Astrocyte of the cerebellum (primary cell): ENCODE results near the gene SERBP1.
"Not testable (repeated sequence)": the region's sequence is repeated elsewhere in the genome, so short reads cannot be mapped to it uniquely, and the experiment has no call there.

ENCODE experiments used
- DNase-seq: peaks from one replicate; pipeline ENCODE4 v3.0.0-alpha.2; 2011; ENCODE audit warnings: low read depth
- H3K4me3 ChIP-seq: 2 replicates; pipeline ENCODE4 v1.5.1; 2011; ENCODE audit warnings: mild to moderate bottlenecking, low read depth, low read length, moderate library complexity
- in situ Hi-C: cut with HindIII; loops from 2 replicates; pipeline ENCODE4 v1.10.0; 2017; ENCODE audit warnings: low sequenced_read_pairs
- TF ChIP-seq, protein P1 (sequence below): IDR thresholded peaks from 2 replicates; pipeline ENCODE4 v1.5.1; 2012; ENCODE audit warnings: low read length, low read depth, moderate library complexity, mild to moderate bottlenecking; ENCODE audit errors: missing control alignments

Gene SERBP1

DNA sequence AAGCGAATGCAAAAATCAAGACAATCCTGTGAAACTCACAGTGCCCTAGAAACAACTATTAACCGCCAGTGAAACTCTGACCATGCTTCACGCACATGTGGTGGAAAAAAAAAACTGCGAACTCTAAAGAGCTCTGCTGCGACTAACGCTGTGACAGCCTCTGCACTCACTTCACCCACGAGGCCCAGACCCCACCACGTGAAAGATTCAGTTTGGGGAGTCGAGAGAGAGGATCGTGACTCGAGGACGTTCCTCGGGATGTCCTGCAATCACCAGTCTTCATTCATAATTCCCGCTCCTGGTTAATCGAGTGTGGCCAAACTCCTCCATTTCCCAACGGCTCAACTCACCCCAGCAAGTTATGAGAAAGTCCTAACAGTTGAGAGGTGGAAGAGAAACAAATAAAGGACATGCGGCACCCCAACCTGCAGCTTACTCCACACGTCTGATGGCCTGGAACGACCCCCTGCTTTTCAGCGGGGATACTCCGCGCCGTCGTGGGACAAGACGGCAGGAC, 1.1 kb downstream of the SERBP1 start:
- TF ChIP-seq, protein P1, sequence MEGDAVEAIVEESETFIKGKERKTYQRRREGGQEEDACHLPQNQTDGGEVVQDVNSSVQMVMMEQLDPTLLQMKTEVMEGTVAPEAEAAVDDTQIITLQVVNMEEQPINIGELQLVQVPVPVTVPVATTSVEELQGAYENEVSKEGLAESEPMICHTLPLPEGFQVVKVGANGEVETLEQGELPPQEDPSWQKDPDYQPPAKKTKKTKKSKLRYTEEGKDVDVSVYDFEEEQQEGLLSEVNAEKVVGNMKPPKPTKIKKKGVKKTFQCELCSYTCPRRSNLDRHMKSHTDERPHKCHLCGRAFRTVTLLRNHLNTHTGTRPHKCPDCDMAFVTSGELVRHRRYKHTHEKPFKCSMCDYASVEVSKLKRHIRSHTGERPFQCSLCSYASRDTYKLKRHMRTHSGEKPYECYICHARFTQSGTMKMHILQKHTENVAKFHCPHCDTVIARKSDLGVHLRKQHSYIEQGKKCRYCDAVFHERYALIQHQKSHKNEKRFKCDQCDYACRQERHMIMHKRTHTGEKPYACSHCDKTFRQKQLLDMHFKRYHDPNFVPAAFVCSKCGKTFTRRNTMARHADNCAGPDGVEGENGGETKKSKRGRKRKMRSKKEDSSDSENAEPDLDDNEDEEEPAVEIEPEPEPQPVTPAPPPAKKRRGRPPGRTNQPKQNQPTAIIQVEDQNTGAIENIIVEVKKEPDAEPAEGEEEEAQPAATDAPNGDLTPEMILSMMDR = no peak
- peak overlapping the region; percentile 89 for H3K4me3 ChIP-seq
- DNase-seq = no peak
- in situ Hi-C loops = loop anchor here (5.0 kb wide), 3 partner anchors 57 to 82 kb away; no protein-coding TSS in a partner anchor

DNA sequence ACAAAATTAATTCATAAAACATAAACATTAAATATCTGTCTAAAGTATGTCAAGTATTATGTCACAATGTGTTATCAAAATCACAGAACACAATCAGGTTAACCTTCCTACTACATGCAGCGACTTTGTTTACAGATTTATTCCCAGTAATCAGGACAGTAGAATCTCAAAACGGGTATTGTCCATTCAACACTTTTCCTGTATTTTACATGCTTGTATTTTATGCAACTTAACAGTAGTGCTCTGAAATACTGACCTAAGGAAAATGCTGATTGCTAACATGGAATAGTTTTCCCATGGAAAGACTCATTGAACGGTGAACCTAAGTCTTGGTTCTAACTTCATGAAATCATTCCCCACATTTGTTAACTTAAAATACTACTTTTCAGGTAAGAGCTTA, 2.3 kb downstream of the SERBP1 start:
- TF ChIP-seq, protein P1 = no peak
- no peak for DNase-seq
- in situ Hi-C loops = loop anchor here (5.0 kb wide), 3 partner anchors 56 to 81 kb away; no protein-coding TSS in a partner anchor
- peak overlapping the region; percentile 89 for H3K4me3 ChIP-seq

DNA sequence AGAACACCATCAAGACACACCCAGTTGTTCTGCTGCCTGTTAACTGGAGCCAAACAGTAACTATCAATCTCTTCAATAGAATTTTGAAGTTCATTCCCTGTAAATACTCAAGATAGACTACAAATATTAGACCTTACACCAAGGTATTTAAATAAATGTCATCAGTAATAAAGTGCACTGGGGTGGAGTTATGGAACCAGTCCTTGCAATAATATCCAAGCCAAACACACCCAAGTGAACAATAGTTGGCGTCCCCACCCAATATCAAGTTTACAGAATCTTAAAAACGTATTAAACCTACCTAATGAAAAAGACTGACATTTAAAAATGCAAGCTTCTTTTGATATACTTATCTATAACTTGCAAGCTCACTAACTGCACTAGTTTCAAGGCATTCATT, 2.7 kb downstream of the SERBP1 start:
- no peak for DNase-seq
- TF ChIP-seq, protein P1 = no peak
- in situ Hi-C loops = loop anchor here (5.0 kb wide), 3 partner anchors 55 to 80 kb away; no protein-coding TSS in a partner anchor
- H3K4me3 ChIP-seq = peak overlapping the region; percentile 89

DNA sequence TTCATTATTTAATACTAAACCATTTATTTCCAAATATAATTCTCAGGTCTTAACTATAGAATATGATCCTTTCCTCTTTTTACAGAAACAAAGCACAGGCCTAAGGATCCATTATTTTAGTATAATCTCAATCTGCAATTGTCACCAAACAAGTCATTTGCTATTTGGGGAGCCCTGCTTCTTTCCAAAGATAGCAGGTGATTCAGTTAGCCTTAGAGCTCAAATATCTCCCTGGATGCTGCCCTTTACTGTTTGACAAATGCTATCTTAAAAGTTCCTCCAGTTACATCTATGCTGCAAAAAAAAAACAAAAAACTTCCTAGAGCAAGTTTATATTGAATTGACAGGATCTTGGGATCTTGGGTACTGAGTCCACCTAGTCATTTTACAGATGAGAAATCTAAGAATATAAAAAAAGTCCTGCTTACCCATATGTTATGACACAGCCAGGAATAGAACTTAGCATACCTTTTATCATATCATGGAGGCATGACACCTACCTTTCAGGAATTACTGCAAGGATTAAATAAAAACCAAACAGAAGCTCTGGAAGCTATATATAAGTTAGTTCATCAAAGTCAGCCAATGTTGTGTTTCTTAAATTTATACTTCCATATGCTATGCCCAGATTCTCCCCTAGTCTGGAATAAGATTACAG, 9.2 kb downstream of the SERBP1 start:
- TF ChIP-seq, protein P1 = no peak
- in situ Hi-C loops = no loop called here
- H3K4me3 ChIP-seq = no peak overlapping the region
- DNase-seq = no peak

DNA sequence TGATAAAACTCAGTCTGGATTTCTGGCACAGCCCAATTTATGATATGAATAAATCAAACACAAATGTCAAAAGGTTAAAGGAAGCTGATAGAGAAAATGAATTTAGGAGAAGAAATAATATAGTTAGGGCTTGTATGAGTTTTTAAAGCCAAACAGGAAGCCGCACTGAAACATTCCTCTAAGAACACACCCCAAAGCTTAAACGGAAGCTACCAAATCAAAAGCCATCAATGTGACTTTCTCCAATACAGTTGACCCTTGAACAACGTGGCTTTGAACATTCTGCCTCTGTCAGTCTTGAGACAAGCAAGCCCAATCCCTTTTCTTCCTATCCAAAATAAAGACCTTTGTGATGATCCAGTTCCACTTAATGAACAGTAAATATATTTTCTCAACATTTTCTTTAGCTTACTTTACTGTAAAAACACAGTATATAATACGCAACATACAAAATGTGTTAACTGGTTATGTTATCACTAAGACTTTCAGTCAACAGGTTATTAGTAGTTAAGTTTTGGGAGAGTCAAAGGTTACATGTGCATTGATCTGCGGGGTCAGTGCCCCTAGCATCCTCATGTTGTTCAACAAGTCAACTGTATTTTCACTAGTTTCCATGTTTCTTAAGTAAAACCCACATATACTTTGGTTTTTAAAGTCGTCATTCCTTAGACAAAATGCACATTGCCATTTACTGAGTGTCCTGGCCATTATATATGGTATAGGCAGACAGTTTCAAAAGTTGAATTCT, 11.2 kb downstream of the SERBP1 start:
- TF ChIP-seq, protein P1 = no peak
- no peak overlapping the region for H3K4me3 ChIP-seq
- in situ Hi-C loops = no loop called here
- no peak for DNase-seq

DNA sequence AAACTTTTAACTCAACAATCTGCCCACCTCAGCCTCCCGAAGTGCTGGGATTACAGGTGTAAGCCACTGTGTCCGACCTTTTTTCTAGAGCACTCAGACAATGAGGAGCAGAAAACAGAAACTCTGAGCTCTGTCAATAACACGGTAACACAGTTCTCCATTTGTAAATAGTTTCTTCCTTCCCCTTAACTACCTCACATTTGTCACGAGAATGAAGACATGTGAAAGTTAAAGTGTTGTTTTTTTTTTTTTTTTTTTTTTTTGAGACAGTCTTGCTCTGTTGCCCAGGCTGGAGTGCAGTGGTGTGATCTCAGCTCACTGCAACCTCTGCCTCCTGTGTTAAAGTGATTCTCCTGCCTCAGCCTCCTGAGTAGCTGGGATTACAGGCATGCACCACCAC, 12.5 kb downstream of the SERBP1 start:
- H3K4me3 ChIP-seq, in situ Hi-C loops, DNase-seq: not testable (repeated sequence)

DNA sequence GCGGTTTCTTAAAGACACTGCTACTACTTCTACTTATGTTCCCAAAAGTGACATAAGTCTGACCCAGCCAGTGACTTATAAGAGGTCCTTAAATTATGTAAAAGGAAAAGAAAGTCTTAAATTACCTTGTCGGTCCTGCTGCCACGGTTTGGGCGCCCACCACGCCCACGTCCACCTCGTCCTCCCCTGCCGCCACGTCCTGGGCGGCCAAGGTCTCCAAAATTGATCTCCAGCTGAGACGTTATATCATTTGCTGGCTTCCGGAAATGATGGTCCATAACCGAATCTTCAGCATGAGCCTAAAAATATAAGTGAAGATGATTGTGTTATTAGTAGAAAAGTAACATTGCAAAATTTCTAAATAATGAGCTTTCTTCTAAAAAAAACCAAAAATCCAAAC, 15.2 kb downstream of the SERBP1 start:
- DNase-seq = no peak
- in situ Hi-C loops = no loop called here
- H3K4me3 ChIP-seq = no peak overlapping the region
- TF ChIP-seq, protein P1 = no peak
